HepG2 (cell line): ENCODE data around the gene ZNF544. TPM values are rescaled to one million over a fixed set of nuclear protein-coding genes. Genes with fewer than 3 reads are reported as not detected.

Experiments
- EHMT2 ChIP-seq: fragments of 200-600 bp; sonication (generic); IDR thresholded peaks from 2 replicates; pipeline ENCODE4 v1.7.0; 2017; ENCODE audit warnings: antibody characterized with exemption, low read depth, low read length, borderline replicate concordance
- EP300 ChIP-seq, 3 experiments: sonication (generic) in 1 of 3; formaldehyde crosslinking in 1 of 3; IDR thresholded peaks; 2 replicates each; pipeline versions ENCODE4 v1.5.1 to v1.6.1; 2011 to 2020; ENCODE audit warnings: low read depth in 2 of 3, low read length in 2 of 3, borderline replicate concordance in 1 of 3, improper control_type of control experiment in 1 of 3, mild to moderate bottlenecking in 1 of 3, missing genetic modification reagents in 1 of 3, moderate library complexity in 1 of 3
- GTF3A ChIP-seq: sonication (generic); formaldehyde crosslinking; conservative IDR thresholded peaks from 2 replicates; pipeline ENCODE4 v1.4.0; 2020; ENCODE audit warnings: mild to moderate bottlenecking, missing genetic modification reagents
- PCBP1 ChIP-seq: fragments of 200-400 bp; formaldehyde crosslinking; IDR thresholded peaks from 2 replicates; pipeline ENCODE4 v1.6.1; 2017; ENCODE audit warnings: mild to moderate bottlenecking, low read depth, low read length, borderline replicate concordance
- PTBP1 ChIP-seq: fragments of 200-400 bp; formaldehyde crosslinking; IDR thresholded peaks from 2 replicates; pipeline ENCODE4 v1.6.1; 2018; ENCODE audit warnings: low read length, low read depth; ENCODE audit not compliant: poor library complexity, severe bottlenecking
- RERE ChIP-seq: IDR thresholded peaks from 2 replicates; pipeline ENCODE4 v1.6.1; 2016; ENCODE audit warnings: low read depth, missing genetic modification reagents, missing compliant biosample characterization
- SP140L ChIP-seq: sonication (generic); formaldehyde crosslinking; IDR thresholded peaks from 2 replicates; pipeline ENCODE4 v1.4.0; 2020; ENCODE audit warnings: missing genetic modification reagents, borderline replicate concordance
- ZFP41 ChIP-seq: sonication (generic); formaldehyde crosslinking; IDR thresholded peaks from 2 replicates; pipeline ENCODE4 v1.4.0; 2020; ENCODE audit warnings: mild to moderate bottlenecking, missing genetic modification reagents, borderline replicate concordance
- ZNF256 ChIP-seq: sonication (generic); formaldehyde crosslinking; conservative IDR thresholded peaks from 2 replicates; pipeline ENCODE4 v1.4.0; 2020; ENCODE audit warnings: missing genetic modification reagents
- ZNF3 ChIP-seq: IDR thresholded peaks from 2 replicates; pipeline ENCODE4 v1.7.0; 2017; ENCODE audit warnings: inconsistent platforms
- ZNF709 ChIP-seq: sonication (generic); formaldehyde crosslinking; IDR thresholded peaks from 2 replicates; pipeline ENCODE4 v1.5.0; 2020; ENCODE audit warnings: mild to moderate bottlenecking, missing genetic modification reagents
- polyA plus RNA-seq, 8 experiments: library from polyadenylated mRNA; depleted of rRNA in 3 of 8; stranded (reverse) in 7 of 8; unstranded in 1 of 8; fragments of >200 nt; fragmentation: Illumina TruSeq in 4 of 8; extraction: Trizol in 4 of 8; gene quantifications; 2 replicates each; pipeline versions ENCODE4 v1.2.1 to v1.2.3, GENCODE V29; 2011 to 2016; ENCODE audit warnings: low read depth in 4 of 8, missing spikeins in 1 of 8, mixed read lengths in 1 of 8; ENCODE audit not compliant: insufficient read depth in 1 of 8
- total RNA-seq, 5 experiments: library from RNA; depleted of rRNA; stranded (reverse); fragments of >200 nt; fragmentation: Illumina TruSeq; extraction: Trizol; gene quantifications; 2 replicates each; pipeline ENCODE4 v1.2.3, GENCODE V29; 2016; ENCODE audit warnings: low read depth in 1 of 5
- TF ChIP-seq, protein P1 (sequence below): sonication (generic); formaldehyde crosslinking; IDR thresholded peaks from 2 replicates; pipeline ENCODE4 v1.4.0; 2020; ENCODE audit warnings: missing genetic modification reagents, borderline replicate concordance
- TF ChIP-seq, protein P2 (sequence below): sonication (generic); formaldehyde crosslinking; IDR thresholded peaks from 2 replicates; pipeline ENCODE4 v1.8.0; 2022; ENCODE audit warnings: mild to moderate bottlenecking, missing genetic modification reagents, borderline replicate concordance
- TF ChIP-seq, protein P3 (sequence below): sonication (generic); formaldehyde crosslinking; IDR thresholded peaks from 2 replicates; pipeline ENCODE4 v1.4.0; 2020; ENCODE audit warnings: missing genetic modification reagents, borderline replicate concordance

Gene ZNF544
- total and polyA plus RNA-seq, 2 of the 13 experiments (the other 11 are each of a cell fraction or from before 2014, with no cell fraction given): 13.1 to 17.0 TPM

GRCh38 chr19:58278541-58279041 is 49.9 kb downstream of the ZNF544 start, which contains the start of gene ZNF8 (continued):
- TF ChIP-seq, protein P1, sequence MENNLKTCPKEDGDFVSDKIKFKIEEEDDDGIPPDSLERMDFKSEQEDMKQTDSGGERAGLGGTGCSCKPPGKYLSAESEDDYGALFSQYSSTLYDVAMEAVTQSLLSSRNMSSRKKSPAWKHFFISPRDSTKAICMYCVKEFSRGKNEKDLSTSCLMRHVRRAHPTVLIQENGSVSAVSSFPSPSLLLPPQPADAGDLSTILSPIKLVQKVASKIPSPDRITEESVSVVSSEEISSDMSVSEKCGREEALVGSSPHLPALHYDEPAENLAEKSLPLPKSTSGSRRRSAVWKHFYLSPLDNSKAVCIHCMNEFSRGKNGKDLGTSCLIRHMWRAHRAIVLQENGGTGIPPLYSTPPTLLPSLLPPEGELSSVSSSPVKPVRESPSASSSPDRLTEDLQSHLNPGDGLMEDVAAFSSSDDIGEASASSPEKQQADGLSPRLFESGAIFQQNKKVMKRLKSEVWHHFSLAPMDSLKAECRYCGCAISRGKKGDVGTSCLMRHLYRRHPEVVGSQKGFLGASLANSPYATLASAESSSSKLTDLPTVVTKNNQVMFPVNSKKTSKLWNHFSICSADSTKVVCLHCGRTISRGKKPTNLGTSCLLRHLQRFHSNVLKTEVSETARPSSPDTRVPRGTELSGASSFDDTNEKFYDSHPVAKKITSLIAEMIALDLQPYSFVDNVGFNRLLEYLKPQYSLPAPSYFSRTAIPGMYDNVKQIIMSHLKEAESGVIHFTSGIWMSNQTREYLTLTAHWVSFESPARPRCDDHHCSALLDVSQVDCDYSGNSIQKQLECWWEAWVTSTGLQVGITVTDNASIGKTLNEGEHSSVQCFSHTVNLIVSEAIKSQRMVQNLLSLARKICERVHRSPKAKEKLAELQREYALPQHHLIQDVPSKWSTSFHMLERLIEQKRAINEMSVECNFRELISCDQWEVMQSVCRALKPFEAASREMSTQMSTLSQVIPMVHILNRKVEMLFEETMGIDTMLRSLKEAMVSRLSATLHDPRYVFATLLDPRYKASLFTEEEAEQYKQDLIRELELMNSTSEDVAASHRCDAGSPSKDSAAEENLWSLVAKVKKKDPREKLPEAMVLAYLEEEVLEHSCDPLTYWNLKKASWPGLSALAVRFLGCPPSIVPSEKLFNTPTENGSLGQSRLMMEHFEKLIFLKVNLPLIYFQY (CRISPR knock-in tag): no peak; the same call in 1 of the 2 replicates
- TF ChIP-seq SP140L (no peak), RERE (CRISPR knock-in tag) (no peak), GTF3A (CRISPR knock-in tag) (no peak), EHMT2 (no peak; the same call in 1 of the 2 replicates), PTBP1 (no peak), ZNF709 (CRISPR knock-in tag) (peak; percentile 88), PCBP1 (no peak), ZNF256 (no peak), ZNF3 (CRISPR knock-in tag) (no peak), ZFP41 (0 out of 2 replicates have a peak, but pooled peaks have one; percentile 7), EP300 (IDR thresholded peaks at IDR 0.05; ENCODE audit: low read depth in 2 of 2, low read length in 2 of 2) (0 out of 4 replicates have a peak, but pooled peaks of 1 of the 2 experiments have one; percentile 17), EP300 (CRISPR knock-in tag; IDR thresholded peaks at IDR 0.05; ENCODE audit: borderline replicate concordance) (no peak; the same call in 1 of the 2 replicates)
- TF ChIP-seq, protein P2, sequence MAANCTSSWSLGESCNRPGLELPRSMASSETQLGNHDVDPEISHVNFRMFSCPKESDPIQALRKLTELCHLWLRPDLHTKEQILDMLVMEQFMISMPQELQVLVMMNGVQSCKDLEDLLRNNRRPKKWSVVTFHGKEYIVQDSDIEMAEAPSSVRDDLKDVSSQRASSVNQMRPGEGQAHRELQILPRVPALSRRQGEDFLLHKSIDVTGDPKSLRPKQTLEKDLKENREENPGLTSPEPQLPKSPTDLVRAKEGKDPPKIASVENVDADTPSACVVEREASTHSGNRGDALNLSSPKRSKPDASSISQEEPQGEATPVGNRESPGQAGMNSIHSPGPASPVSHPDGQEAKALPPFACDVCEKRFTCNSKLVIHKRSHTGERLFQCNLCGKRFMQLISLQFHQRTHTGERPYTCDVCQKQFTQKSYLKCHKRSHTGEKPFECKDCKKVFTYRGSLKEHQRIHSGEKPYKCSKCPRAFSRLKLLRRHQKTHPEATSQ (CRISPR knock-in tag): no peak; the same call in 1 of the 2 replicates
- TF ChIP-seq, protein P3, sequence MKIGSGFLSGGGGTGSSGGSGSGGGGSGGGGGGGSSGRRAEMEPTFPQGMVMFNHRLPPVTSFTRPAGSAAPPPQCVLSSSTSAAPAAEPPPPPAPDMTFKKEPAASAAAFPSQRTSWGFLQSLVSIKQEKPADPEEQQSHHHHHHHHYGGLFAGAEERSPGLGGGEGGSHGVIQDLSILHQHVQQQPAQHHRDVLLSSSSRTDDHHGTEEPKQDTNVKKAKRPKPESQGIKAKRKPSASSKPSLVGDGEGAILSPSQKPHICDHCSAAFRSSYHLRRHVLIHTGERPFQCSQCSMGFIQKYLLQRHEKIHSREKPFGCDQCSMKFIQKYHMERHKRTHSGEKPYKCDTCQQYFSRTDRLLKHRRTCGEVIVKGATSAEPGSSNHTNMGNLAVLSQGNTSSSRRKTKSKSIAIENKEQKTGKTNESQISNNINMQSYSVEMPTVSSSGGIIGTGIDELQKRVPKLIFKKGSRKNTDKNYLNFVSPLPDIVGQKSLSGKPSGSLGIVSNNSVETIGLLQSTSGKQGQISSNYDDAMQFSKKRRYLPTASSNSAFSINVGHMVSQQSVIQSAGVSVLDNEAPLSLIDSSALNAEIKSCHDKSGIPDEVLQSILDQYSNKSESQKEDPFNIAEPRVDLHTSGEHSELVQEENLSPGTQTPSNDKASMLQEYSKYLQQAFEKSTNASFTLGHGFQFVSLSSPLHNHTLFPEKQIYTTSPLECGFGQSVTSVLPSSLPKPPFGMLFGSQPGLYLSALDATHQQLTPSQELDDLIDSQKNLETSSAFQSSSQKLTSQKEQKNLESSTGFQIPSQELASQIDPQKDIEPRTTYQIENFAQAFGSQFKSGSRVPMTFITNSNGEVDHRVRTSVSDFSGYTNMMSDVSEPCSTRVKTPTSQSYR (CRISPR knock-in tag): peak; percentile 93; the same call in 1 of the 2 replicates
